B cell (primary cell): ENCODE results near the gene KLF12.

Source experiments
- EZH2 ChIP-seq: IDR thresholded peaks from 2 replicates; pipeline ENCODE4 v1.6.1; 2012; ENCODE audit warnings: borderline replicate concordance, low read depth, mild to moderate bottlenecking, moderate library complexity, low read length; ENCODE audit not compliant: insufficient read depth, poor library complexity, severe bottlenecking
- TF ChIP-seq, protein P1 (sequence below): fragments of 200-600 bp; IDR thresholded peaks from one replicate; pipeline ENCODE4 v1.8.0; 2022; ENCODE audit warnings: antibody characterized with exemption, mild to moderate bottlenecking

DNA sequence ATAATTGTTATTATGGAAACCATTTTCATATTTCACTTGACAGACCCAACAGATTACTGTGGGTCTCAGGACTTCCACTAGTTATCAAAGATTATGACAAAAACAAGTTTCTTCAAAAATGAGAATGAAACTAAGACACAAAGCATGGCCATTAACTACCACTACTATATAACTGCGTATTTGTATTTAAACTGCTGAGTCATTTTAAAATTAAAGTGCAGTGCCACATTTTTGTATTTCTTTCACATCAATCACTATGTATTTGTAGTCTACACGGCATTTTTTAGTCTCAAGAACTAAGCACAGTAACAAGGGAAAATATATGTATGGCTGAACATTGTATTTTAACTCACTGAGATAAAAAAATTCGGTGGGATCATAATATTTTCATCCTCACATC is 10.1 kb upstream of the KLF12 start:
- TF ChIP-seq, protein P1, sequence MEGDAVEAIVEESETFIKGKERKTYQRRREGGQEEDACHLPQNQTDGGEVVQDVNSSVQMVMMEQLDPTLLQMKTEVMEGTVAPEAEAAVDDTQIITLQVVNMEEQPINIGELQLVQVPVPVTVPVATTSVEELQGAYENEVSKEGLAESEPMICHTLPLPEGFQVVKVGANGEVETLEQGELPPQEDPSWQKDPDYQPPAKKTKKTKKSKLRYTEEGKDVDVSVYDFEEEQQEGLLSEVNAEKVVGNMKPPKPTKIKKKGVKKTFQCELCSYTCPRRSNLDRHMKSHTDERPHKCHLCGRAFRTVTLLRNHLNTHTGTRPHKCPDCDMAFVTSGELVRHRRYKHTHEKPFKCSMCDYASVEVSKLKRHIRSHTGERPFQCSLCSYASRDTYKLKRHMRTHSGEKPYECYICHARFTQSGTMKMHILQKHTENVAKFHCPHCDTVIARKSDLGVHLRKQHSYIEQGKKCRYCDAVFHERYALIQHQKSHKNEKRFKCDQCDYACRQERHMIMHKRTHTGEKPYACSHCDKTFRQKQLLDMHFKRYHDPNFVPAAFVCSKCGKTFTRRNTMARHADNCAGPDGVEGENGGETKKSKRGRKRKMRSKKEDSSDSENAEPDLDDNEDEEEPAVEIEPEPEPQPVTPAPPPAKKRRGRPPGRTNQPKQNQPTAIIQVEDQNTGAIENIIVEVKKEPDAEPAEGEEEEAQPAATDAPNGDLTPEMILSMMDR, result no peak
- TF ChIP-seq EZH2, result no peak
